Natural killer cell (primary cell): ENCODE results near the gene RNF40. TPM values are rescaled to one million over a fixed set of nuclear protein-coding genes. Genes with fewer than 3 reads are reported as not detected.

ENCODE experiments used
- ATAC-seq, 3 donors: fragments of 150-1000 bp in 2 of 3; fragments of 200-7000 bp in 1 of 3; cut with Tn5 transposase; 1 replicate in 1 of 3; 2 replicates in 2 of 3; pipeline ENCODE4 v1.10.0; 2021; ENCODE audit warnings: mild to moderate bottlenecking in 2 of 3, moderate library complexity in 2 of 3
- DNase-seq, 2 donors: peaks; one replicate each; pipeline versions ENCODE4 v3.0.0 to v3.0.0-alpha.2; 2013 to 2021; ENCODE audit warnings: mixed read lengths in 1 of 2
- H3K27ac ChIP-seq: one replicate; pipeline ENCODE4 v1.5.1; 2013; ENCODE audit warnings: mild to moderate bottlenecking, low read length
- H3K27me3 ChIP-seq: one replicate; pipeline ENCODE4 v1.6.1; 2013; ENCODE audit warnings: low read length; ENCODE audit not compliant: control insufficient read depth, insufficient read depth
- H3K36me3 ChIP-seq: one replicate; pipeline ENCODE4 v1.6.1; 2013; ENCODE audit warnings: low read length; ENCODE audit not compliant: control insufficient read depth, insufficient read depth
- H3K4me1 ChIP-seq: one replicate; pipeline ENCODE4 v1.6.1; 2013; ENCODE audit warnings: low read length; ENCODE audit not compliant: control insufficient read depth, insufficient read depth
- H3K4me3 ChIP-seq: one replicate; pipeline ENCODE4 v1.5.1; 2013; ENCODE audit warnings: low read length
- H3K9me3 ChIP-seq: one replicate; pipeline ENCODE4 v1.6.1; 2013; ENCODE audit warnings: low read length; ENCODE audit not compliant: control insufficient read depth, insufficient read depth
- H3K27ac Mint-ChIP-seq, 2 donors: one replicate each; pipeline ENCODE4 v1.8.0; 2022; ENCODE audit warnings: mild to moderate bottlenecking in 2 of 2, mixed read lengths in 2 of 2, moderate library complexity in 1 of 2
- H3K27me3 Mint-ChIP-seq, 2 donors: one replicate each; pipeline ENCODE4 v1.8.0; 2022; ENCODE audit warnings: low read depth in 2 of 2, mixed read lengths in 2 of 2
- H3K36me3 Mint-ChIP-seq: one replicate; pipeline ENCODE4 v1.8.0; 2022; ENCODE audit warnings: mixed read lengths
- H3K4me1 Mint-ChIP-seq, 2 donors: one replicate each; pipeline ENCODE4 v1.8.0; 2022; ENCODE audit warnings: mixed read lengths in 2 of 2
- H3K4me3 Mint-ChIP-seq: one replicate; pipeline ENCODE4 v1.8.0; 2022; ENCODE audit warnings: mild to moderate bottlenecking, moderate library complexity, mixed read lengths
- H3K9me3 Mint-ChIP-seq, 2 donors: one replicate each; pipeline ENCODE4 v1.8.0; 2022; ENCODE audit warnings: mixed read lengths in 2 of 2
- CTCF ChIP-seq: fragments of 200-600 bp; IDR thresholded peaks from one replicate; pipeline ENCODE4 v1.8.0; 2022; ENCODE audit warnings: antibody characterized with exemption
- WGBS: methylation state at CpG from one replicate; pipeline ENCODE4 v1.1.7; 2013; ENCODE audit warnings: missing lambda C conversion rate; ENCODE audit not compliant: insufficient coverage; 5-methylcytosine and 5-hydroxymethylcytosine counted together
- intact Hi-C: fragments of 100-400 bp; cut with micrococcal nuclease; formaldehyde crosslinking; loops from one replicate; pipeline ENCODE4 v1.14.2; 2022
- total RNA-seq, 4 donors: library from RNA; stranded (reverse); fragments of 120-200 nt in 1 of 4; gene quantifications; one replicate each; pipeline versions ENCODE4 v1.2.3 to v1.2.4, GENCODE V29; 2013 to 2022

The RNF40 gene
- total RNA-seq, 3 donors from 2014 or later (not counting 1 experiment from before 2014, with no cell fraction given): 153 to 167 (median 161) TPM

GRCh38 chr16:30767767-30768465, 5.8 kb downstream of the RNF40 start:
- ATAC-seq: peak; percentile 77 to 95 (median 86)
- Mint-ChIP-seq H3K4me3 (peak overlapping the region; percentile 37), H3K36me3 (peaks cover 19% of the 10 kb centered on the region), H3K27me3 (no peaks in the 10 kb centered on the region), H3K4me1 (peaks cover 29 to 50% of the 10 kb centered on the region in 2 donors), H3K9me3 (no peaks in the 10 kb centered on the region), H3K27ac (peak overlapping the region; percentile 7 to 82)
- intact Hi-C loops: loop anchor here (10.0 kb wide), 1 partner anchor 53 kb away; no protein-coding TSS in a partner anchor
- peak overlapping the region; percentile 75 for H3K27ac ChIP-seq
- no peaks in the 10 kb centered on the region for H3K27me3 ChIP-seq
- WGBS: 60% methylated on average over 18 of the region's 18 CpGs
- DNase-seq: peak; percentile 52 to 78
- H3K9me3 ChIP-seq: no peaks in the 10 kb centered on the region
- H3K4me1 ChIP-seq: peaks cover 46% of the 10 kb centered on the region
- peaks cover 85% of the 10 kb centered on the region for H3K36me3 ChIP-seq
- no peak for TF ChIP-seq CTCF
- H3K4me3 ChIP-seq: no peak overlapping the region

- Histone ChIP-seq H3K4me1 (peaks cover 39% of the 10 kb centered on the region), H3K4me3 (no peak overlapping the region), H3K36me3 (peaks cover 84% of the 10 kb centered on the region), H3K27ac (no peak overlapping the region), H3K9me3 (no peaks in the 10 kb centered on the region), H3K27me3 (no peaks in the 10 kb centered on the region)
- intact Hi-C loops: loop anchor here (10.0 kb wide), 1 partner anchor 54 kb away; no protein-coding TSS in a partner anchor
- no peak for ATAC-seq
- WGBS: 99% methylated on average over 23 of the region's 23 CpGs
- Mint-ChIP-seq H3K4me1 (peaks cover 27 to 47% of the 10 kb centered on the region in 2 donors), H3K36me3 (peaks cover 20% of the 10 kb centered on the region), H3K27ac (peak overlapping the region; percentile 7 to 82), H3K4me3 (no peak overlapping the region), H3K9me3 (no peaks in the 10 kb centered on the region), H3K27me3 (no peaks in the 10 kb centered on the region)
- DNase-seq: no peak
- no peak for TF ChIP-seq CTCF
Measured at GRCh38 chr16:30768583-30769181, 6.6 kb downstream of the RNF40 start.

GRCh38 chr16:30769379-30770089, 7.4 kb downstream of the RNF40 start:
- no peak for DNase-seq
- peaks cover 20% of the 10 kb centered on the region for H3K36me3 Mint-ChIP-seq
- no peak for TF ChIP-seq CTCF
- H3K9me3 Mint-ChIP-seq: no peaks in the 10 kb centered on the region
- intact Hi-C loops: loop anchor here (10.0 kb wide), 1 partner anchor 55 kb away; no protein-coding TSS in a partner anchor
- no peaks in the 10 kb centered on the region for H3K9me3 ChIP-seq
- H3K4me1 ChIP-seq: peaks cover 36% of the 10 kb centered on the region
- H3K4me3 ChIP-seq: no peak overlapping the region
- no peak for ATAC-seq
- peaks cover 27 to 45% of the 10 kb centered on the region in 2 donors for H3K4me1 Mint-ChIP-seq
- peaks cover 81% of the 10 kb centered on the region for H3K36me3 ChIP-seq
- 92% methylated on average over 16 of the region's 17 CpGs for WGBS
- no peak overlapping the region for H3K27ac Mint-ChIP-seq
- no peak overlapping the region for H3K27ac ChIP-seq
- no peak overlapping the region for H3K4me3 Mint-ChIP-seq
- H3K27me3 ChIP-seq: no peaks in the 10 kb centered on the region
- H3K27me3 Mint-ChIP-seq: no peaks in the 10 kb centered on the region
